KMS-11 (cell line): ENCODE results near the gene NAA15.
"Not testable (repeated sequence)": the region's sequence is repeated elsewhere in the genome, so short reads cannot be mapped to it uniquely, and the experiment has no call there.

Experiments
- H2AFZ ChIP-seq: fragments of 200-600 bp; sonication (generic); 2 replicates; pipeline ENCODE4 v1.6.1; 2016; ENCODE audit warnings: antibody characterized with exemption, mixed run types, low read depth
- H3K27ac ChIP-seq: fragments of 200-600 bp; sonication (generic); 2 replicates; pipeline ENCODE4 v1.6.1; 2016; ENCODE audit warnings: mild to moderate bottlenecking, mixed run types
- H3K27me3 ChIP-seq: fragments of 200-600 bp; sonication (generic); 2 replicates; pipeline ENCODE4 v1.6.1; 2017; ENCODE audit warnings: mild to moderate bottlenecking, low read depth, mixed run types, moderate library complexity; ENCODE audit not compliant: insufficient read depth
- H3K36me3 ChIP-seq: fragments of 200-600 bp; sonication (generic); 2 replicates; pipeline ENCODE4 v1.6.1; 2017; ENCODE audit warnings: mild to moderate bottlenecking, mixed run types; ENCODE audit not compliant: insufficient read depth
- H3K4me1 ChIP-seq: fragments of 200-600 bp; sonication (generic); 2 replicates; pipeline ENCODE4 v1.6.1; 2016; ENCODE audit warnings: mild to moderate bottlenecking, low read depth, mixed run types; ENCODE audit not compliant: poor library complexity, severe bottlenecking
- H3K4me2 ChIP-seq: fragments of 200-600 bp; sonication (generic); 2 replicates; pipeline ENCODE4 v1.7.0; 2016; ENCODE audit warnings: mild to moderate bottlenecking, mixed run types
- H3K4me3 ChIP-seq: fragments of 200-600 bp; sonication (generic); IDR thresholded peaks from 2 replicates; pipeline ENCODE4 v1.6.1; 2017; ENCODE audit warnings: low read depth, low read length, mixed read lengths; ENCODE audit not compliant: insufficient read depth
- H3K79me2 ChIP-seq: fragments of 200-600 bp; sonication (generic); 2 replicates; pipeline ENCODE4 v1.6.1; 2016; ENCODE audit warnings: low read depth, mixed run types; ENCODE audit not compliant: insufficient read depth
- H3K9ac ChIP-seq: fragments of 200-600 bp; sonication (generic); 2 replicates; pipeline ENCODE4 v1.6.1; 2016; ENCODE audit warnings: mild to moderate bottlenecking, mixed run types
- H4K20me1 ChIP-seq: fragments of 200-600 bp; sonication (generic); 2 replicates; pipeline ENCODE4 v1.6.1; 2016; ENCODE audit warnings: mild to moderate bottlenecking, mixed run types; ENCODE audit not compliant: insufficient read depth
- TF ChIP-seq, protein P1 (sequence below): fragments of 200-600 bp; sonication (generic); conservative IDR thresholded peaks from 2 replicates; pipeline ENCODE4 v1.6.1; 2017; ENCODE audit warnings: low read depth, mild to moderate bottlenecking, antibody characterized with exemption, low read length, moderate library complexity, mixed read lengths

NAA15 gene

DNA sequence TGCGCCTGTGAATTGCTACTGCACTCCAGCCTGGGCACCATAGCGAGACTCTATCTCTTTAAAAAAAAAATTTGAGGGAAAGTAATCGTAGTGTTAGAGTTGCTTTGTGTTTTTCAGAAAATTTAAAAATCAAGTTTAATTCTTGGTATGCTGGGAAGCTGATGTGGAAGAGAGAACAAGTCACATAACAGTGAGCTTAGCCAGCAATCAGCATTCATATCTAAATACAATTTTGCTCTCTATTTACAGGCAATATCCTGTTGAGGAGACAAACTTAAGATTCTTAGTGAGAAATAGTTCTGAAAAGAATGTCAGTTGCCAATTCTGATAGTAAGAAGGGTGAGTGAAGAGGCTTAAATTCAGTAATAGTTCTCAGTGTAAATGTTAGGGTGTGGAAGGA is 10.6 kb downstream of the NAA15 start:
- H3K27ac ChIP-seq = no peak overlapping the region

DNA sequence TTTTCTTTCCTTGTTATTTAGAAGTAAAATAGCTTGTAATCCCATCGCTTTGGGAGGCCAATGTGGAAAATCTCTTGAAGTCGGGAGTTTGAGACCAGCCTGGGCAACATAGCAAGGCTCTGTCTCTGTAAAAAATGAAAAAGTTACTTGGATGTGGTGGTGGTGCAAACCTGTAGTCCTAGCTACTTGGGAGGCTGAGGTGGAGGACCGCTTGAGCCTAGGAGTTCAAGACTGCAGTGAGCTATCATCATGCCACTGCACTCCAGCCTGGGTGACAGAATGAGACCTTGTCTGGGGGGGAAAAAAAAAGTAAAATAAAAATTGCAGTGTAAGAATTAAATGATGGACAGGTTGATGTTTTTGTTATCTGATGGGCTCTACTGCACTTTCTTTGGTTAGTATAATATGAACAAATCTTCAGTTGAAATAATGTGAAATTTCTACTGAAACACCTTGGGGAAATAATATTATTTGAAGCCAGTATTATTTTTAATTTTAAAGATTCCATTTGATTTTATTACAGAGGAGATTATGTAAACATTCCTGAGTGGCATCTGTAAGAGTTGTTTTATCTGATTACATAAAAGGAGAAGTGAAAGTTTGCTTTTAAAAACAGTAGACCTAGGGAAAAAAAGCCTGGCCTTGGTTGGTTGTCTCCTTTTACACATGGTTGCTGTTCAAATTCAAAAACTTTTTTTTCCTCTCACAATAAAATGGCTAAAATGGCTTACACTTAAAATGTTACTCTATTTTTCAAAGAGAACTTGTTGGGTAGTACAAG is 11.4 kb downstream of the NAA15 start:
- H3K4me3 ChIP-seq = no peak overlapping the region
- no peaks in the 10 kb centered on the region for H3K27me3 ChIP-seq
- H3K9ac ChIP-seq = no peak overlapping the region
- no peaks in the 10 kb centered on the region for H3K36me3 ChIP-seq
- H3K4me1 ChIP-seq = peaks cover 82% of the 10 kb centered on the region
- peaks cover 51% of the 10 kb centered on the region for H4K20me1 ChIP-seq
- H2AFZ ChIP-seq = no peak overlapping the region
- TF ChIP-seq, protein P1, sequence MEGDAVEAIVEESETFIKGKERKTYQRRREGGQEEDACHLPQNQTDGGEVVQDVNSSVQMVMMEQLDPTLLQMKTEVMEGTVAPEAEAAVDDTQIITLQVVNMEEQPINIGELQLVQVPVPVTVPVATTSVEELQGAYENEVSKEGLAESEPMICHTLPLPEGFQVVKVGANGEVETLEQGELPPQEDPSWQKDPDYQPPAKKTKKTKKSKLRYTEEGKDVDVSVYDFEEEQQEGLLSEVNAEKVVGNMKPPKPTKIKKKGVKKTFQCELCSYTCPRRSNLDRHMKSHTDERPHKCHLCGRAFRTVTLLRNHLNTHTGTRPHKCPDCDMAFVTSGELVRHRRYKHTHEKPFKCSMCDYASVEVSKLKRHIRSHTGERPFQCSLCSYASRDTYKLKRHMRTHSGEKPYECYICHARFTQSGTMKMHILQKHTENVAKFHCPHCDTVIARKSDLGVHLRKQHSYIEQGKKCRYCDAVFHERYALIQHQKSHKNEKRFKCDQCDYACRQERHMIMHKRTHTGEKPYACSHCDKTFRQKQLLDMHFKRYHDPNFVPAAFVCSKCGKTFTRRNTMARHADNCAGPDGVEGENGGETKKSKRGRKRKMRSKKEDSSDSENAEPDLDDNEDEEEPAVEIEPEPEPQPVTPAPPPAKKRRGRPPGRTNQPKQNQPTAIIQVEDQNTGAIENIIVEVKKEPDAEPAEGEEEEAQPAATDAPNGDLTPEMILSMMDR = no peak
- H3K27ac ChIP-seq = no peak overlapping the region
- peak overlapping the region; percentile 4; the same call in 1 of the 2 replicates for H3K4me2 ChIP-seq
- peaks cover 100% of the 10 kb centered on the region for H3K79me2 ChIP-seq

More for the DNA sequence above, 10.6 kb downstream of the NAA15 start:
- Histone ChIP-seq H3K4me3 (no peak overlapping the region), H3K36me3 (peaks cover under 1% of the 10 kb centered on the region; the same call in 1 of the 2 replicates), H2AFZ (no peak overlapping the region), H3K79me2 (peaks cover 100% of the 10 kb centered on the region), H4K20me1 (peaks cover 57% of the 10 kb centered on the region), H3K27me3 (no peaks in the 10 kb centered on the region), H3K9ac (no peak overlapping the region), H3K4me2 (no peak overlapping the region), H3K4me1 (peaks cover 87% of the 10 kb centered on the region)
- TF ChIP-seq, protein P1 = no peak

DNA sequence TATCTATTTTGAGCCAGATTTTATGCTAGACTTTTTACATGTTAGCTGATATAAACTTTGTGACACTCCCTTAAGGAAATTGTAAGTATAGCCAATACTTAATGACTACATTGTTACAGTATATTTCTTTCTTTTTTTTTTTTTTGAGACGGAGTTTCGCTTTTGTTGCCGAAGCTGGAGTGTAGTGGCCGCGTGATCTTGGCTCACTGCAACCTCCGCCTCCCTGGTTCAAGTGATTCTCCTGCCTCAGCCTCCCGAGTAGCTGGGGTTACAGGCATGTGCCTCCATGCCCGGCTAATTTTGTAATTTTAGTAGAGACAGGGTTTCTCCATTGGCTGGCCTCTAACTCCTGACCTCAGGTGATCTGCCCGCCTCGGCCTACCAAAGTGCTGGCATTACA is 12.1 kb downstream of the NAA15 start:
- H3K36me3 ChIP-seq, H3K9ac ChIP-seq, H3K27ac ChIP-seq, H2AFZ ChIP-seq, H3K4me3 ChIP-seq, H3K27me3 ChIP-seq: not testable (repeated sequence)
- Histone ChIP-seq H3K4me2 (0 out of 2 replicates have a peak overlapping the region, but pooled peaks have one; percentile 12), H3K4me1 (peaks cover 82% of the 10 kb centered on the region), H3K79me2 (peaks cover 100% of the 10 kb centered on the region), H4K20me1 (peaks cover 55% of the 10 kb centered on the region)

DNA sequence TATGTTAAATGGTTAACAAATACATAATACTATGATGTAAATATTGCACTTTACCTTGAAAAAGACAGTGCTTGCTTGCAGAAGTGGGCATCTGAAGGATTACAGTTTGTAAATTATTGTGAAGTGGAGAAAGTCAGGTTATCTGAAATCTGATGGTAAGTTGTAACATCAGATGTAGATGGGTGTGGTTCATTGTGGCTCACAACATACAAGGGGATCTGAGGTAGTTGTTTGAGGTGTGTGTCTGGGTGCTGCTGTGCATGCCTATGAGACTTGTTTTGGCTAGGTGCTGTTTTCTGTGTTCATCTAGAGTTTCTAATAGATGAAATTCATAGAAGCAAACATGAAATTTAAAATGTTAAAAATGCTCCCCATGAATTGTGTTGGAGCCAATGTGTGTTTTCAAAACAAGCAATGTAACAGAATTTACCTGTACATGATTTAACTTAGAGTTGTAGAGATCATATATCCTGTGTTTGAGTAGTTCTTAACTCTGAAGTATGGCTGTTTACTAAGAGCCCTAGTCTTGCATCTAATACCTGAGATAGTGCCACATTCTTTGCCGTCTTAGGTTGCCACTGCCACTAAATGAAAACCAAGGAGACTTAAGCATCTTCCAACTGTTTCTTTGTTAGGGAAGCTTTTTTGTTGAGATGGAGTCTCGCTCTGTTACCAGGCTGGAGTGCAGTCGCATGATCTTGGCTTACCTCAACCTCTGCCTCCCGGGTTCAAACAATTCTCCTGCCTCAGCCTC is 12.9 kb downstream of the NAA15 start:
- Histone ChIP-seq H3K4me1 (peaks cover 85% of the 10 kb centered on the region), H4K20me1 (peaks cover 55% of the 10 kb centered on the region)

More for the DNA sequence above, 12.9 kb downstream of the NAA15 start:
- H3K9ac ChIP-seq = no peak overlapping the region
- H2AFZ ChIP-seq = no peak overlapping the region
- TF ChIP-seq, protein P1 = no peak
- H3K4me3 ChIP-seq = no peak overlapping the region
- H3K79me2 ChIP-seq = peaks cover 100% of the 10 kb centered on the region
- no peaks in the 10 kb centered on the region for H3K36me3 ChIP-seq
- H3K27me3 ChIP-seq = no peaks in the 10 kb centered on the region
- H3K27ac ChIP-seq = no peak overlapping the region; the same call in 1 of the 2 replicates
- H3K4me2 ChIP-seq = 0 out of 2 replicates have a peak overlapping the region, but pooled peaks have one; percentile 12
